A673 (cell line): ENCODE data around the gene REEP6. TPM values are rescaled to one million over a fixed set of nuclear protein-coding genes. Genes with fewer than 3 reads are reported as not detected.
A peak's percentile ranks its signal among the peaks of the same experiment; 100 is the strongest.

Source experiments
- BruUV-seq: library from RNA; stranded (reverse); fragments of 400-500 nt; replicated peaks from 2 replicates; lab custom pipeline; 2021; lab: Mats Ljungman, UMichigan
- CTCF ChIA-PET: fragments of 300-600 bp; sonication (Branson Sonifier 250); formaldehyde crosslinking; loops from one replicate; lab custom pipeline; 2022; ENCODE audit warnings: antibody characterized with exemption; lab: Charles Lee
- POLR2A ChIA-PET: fragments of 300-600 bp; sonication (Branson Sonifier 250); formaldehyde crosslinking; loops from one replicate; lab custom pipeline; 2022; ENCODE audit warnings: antibody characterized with exemption; ENCODE audit not compliant: low non-redundant PET; lab: Charles Lee
- DNase-seq: peaks from one replicate; pipeline ENCODE4 v3.0.0-alpha.2; 2015; ENCODE audit warnings: low spot score
- H3K27ac ChIP-seq: fragments of 200-600 bp; sonication (generic); 2 replicates; pipeline ENCODE4 v1.5.1; 2016; ENCODE audit warnings: mixed run types, low read depth, mild to moderate bottlenecking, mixed read lengths, antibody characterized with exemption, low read length; ENCODE audit not compliant: poor library complexity, severe bottlenecking
- H3K27me3 ChIP-seq: fragments of 200-600 bp; sonication (generic); replicated peaks from 2 replicates; pipeline ENCODE4 v1.6.1; 2017; ENCODE audit warnings: mixed run types, low read depth, mild to moderate bottlenecking, mixed read lengths, antibody characterized with exemption, low read length; ENCODE audit not compliant: insufficient read depth, poor library complexity
- H3K36me3 ChIP-seq: fragments of 200-600 bp; sonication (generic); 2 replicates; pipeline ENCODE4 v1.6.1; 2016; ENCODE audit warnings: mixed run types, mild to moderate bottlenecking, mixed read lengths, antibody characterized with exemption, low read length; ENCODE audit not compliant: insufficient read depth, poor library complexity, severe bottlenecking
- H3K4me1 ChIP-seq: fragments of 200-600 bp; sonication (generic); 2 replicates; pipeline ENCODE4 v1.6.1; 2017; ENCODE audit warnings: mixed run types, mild to moderate bottlenecking, mixed read lengths, antibody characterized with exemption, low read length; ENCODE audit not compliant: insufficient read depth, poor library complexity, severe bottlenecking
- H3K4me3 ChIP-seq: fragments of 200-600 bp; sonication (generic); 2 replicates; pipeline ENCODE4 v1.5.1; 2016; ENCODE audit warnings: low read depth, mixed run types, mild to moderate bottlenecking, mixed read lengths, low read length; ENCODE audit not compliant: poor library complexity, severe bottlenecking
- H3K9me3 ChIP-seq: fragments of 200-600 bp; sonication (generic); 2 replicates; pipeline ENCODE4 v1.6.1; 2016; ENCODE audit warnings: mixed run types, low read depth, mild to moderate bottlenecking, mixed read lengths, antibody characterized with exemption, low read length; ENCODE audit not compliant: poor library complexity, severe bottlenecking
- CTCF ChIP-seq: fragments of 300-800, 200-600 bp; sonication (generic); conservative IDR thresholded peaks from 2 replicates; pipeline ENCODE4 v1.5.1; 2017; ENCODE audit warnings: low read depth, mild to moderate bottlenecking, antibody characterized with exemption, low read length, moderate library complexity, mixed read lengths
- EZH2 ChIP-seq: fragments of 200-600 bp; sonication (generic); IDR thresholded peaks from 2 replicates; pipeline ENCODE4 v1.6.1; 2017; ENCODE audit warnings: borderline replicate concordance, low read depth, mild to moderate bottlenecking, mixed read lengths, antibody characterized with exemption, low read length; ENCODE audit not compliant: poor library complexity, severe bottlenecking
- intact Hi-C: fragments of 100-400 bp; cut with micrococcal nuclease; formaldehyde crosslinking; loops from one replicate; pipeline ENCODE4 v1.10.0; 2022; ENCODE audit not compliant: unreplicated experiment
- total RNA-seq: library from RNA; stranded (reverse); gene quantifications from 2 replicates; pipeline ENCODE4 v1.2.3, GENCODE V29; 2021

The REEP6 gene
- total RNA-seq, 1 experiment from 2014 or later: 4.7 TPM

GRCh38 chr19:1513499-1514294 is 22.7 kb downstream of the REEP6 start:
- intact Hi-C loops: no loop called here
- no TSS peak for BruUV-seq
- peak; percentile 65 for DNase-seq
- H3K4me3 ChIP-seq: peak overlapping the region; percentile 39
- H3K27me3 ChIP-seq: no peaks in the 10 kb centered on the region
- H3K9me3 ChIP-seq: no peaks in the 10 kb centered on the region
- POLR2A ChIA-PET: no interaction called here
- CTCF ChIA-PET: no interaction called here
- peak; percentile 76 for TF ChIP-seq CTCF
- no peak for TF ChIP-seq EZH2
- H3K4me1 ChIP-seq: peaks cover 9% of the 10 kb centered on the region
- no peak overlapping the region for H3K27ac ChIP-seq
- H3K36me3 ChIP-seq: no peaks in the 10 kb centered on the region

- no peak overlapping the region for H3K4me3 ChIP-seq
- H3K9me3 ChIP-seq: no peaks in the 10 kb centered on the region
- no TSS peak for BruUV-seq
- H3K27ac ChIP-seq: no peak overlapping the region
- POLR2A ChIA-PET: no interaction called here
- DNase-seq: no peak
- CTCF ChIA-PET: no interaction called here
- no peak for TF ChIP-seq EZH2
- no peak for TF ChIP-seq CTCF
- no peaks in the 10 kb centered on the region for H3K36me3 ChIP-seq
- peaks cover 9% of the 10 kb centered on the region for H3K4me1 ChIP-seq
- intact Hi-C loops: no loop called here
- no peaks in the 10 kb centered on the region for H3K27me3 ChIP-seq
Measured at GRCh38 chr19:1514295-1514661, 23.3 kb downstream of the REEP6 start.

GRCh38 chr19:1514986-1515721 is 24.2 kb downstream of the REEP6 start:
- Histone ChIP-seq H3K4me1 (peaks cover 6% of the 10 kb centered on the region), H3K4me3 (no peak overlapping the region), H3K36me3 (no peaks in the 10 kb centered on the region), H3K9me3 (no peaks in the 10 kb centered on the region), H3K27me3 (no peaks in the 10 kb centered on the region), H3K27ac (no peak overlapping the region)
- DNase-seq: no peak
- POLR2A ChIA-PET: no interaction called here
- CTCF ChIA-PET: no interaction called here
- intact Hi-C loops: no loop called here
- BruUV-seq: no TSS peak
- no peak for TF ChIP-seq EZH2
- no peak for TF ChIP-seq CTCF
